HPDE6-E6E7 (cell line): ENCODE measurements around the gene CCL14.
"Not testable (repeated sequence)": the region's sequence is repeated elsewhere in the genome, so short reads cannot be mapped to it uniquely, and the experiment has no call there.

Experiments
- DNase-seq: peaks from one replicate; pipeline ENCODE4 v3.0.0; 2011; ENCODE audit warnings: missing footprints; ENCODE audit errors: extremely low spot score

The CCL14 gene

GRCh38 chr17:35986643-35987042, at the start of gene CCL14:
Gene CCL14, minus strand, starts transcription at chr17:35986729. Its CDS starts 80 bp downstream, at chr17:35986649.
- DNase-seq: no peak

GRCh38 chr17:36036235-36036634, 49.7 kb upstream of the CCL14 start:
- no peak for DNase-seq

- DNase-seq: no peak
These were observed 47.6 kb upstream of the CCL14 start for GRCh38 chr17:36034127-36034526.

GRCh38 chr17:36030956-36031355, 44.4 kb upstream of the CCL14 start:
- no peak for DNase-seq

- DNase-seq: no peak
These were observed 41.2 kb upstream of the CCL14 start for GRCh38 chr17:36027761-36028160.

- no peak for DNase-seq
These were observed 37.8 kb upstream of the CCL14 start for GRCh38 chr17:36024106-36024869.

GRCh38 chr17:36019423-36019822, 32.9 kb upstream of the CCL14 start:
- no peak for DNase-seq

GRCh38 chr17:36017799-36018198, 31.3 kb upstream of the CCL14 start, which contains the start of gene CCL23:
Gene CCL23, minus strand, starts transcription at chr17:36017972. Its CDS starts 75 bp downstream, at chr17:36017897.
- no peak for DNase-seq

- no peak for DNase-seq
These were observed 30.0 kb upstream of the CCL14 start for GRCh38 chr17:36016555-36016954.

GRCh38 chr17:36015895-36016294, 29.4 kb upstream of the CCL14 start:
- not testable (repeated sequence) for DNase-seq

- no peak for DNase-seq
These were observed 28.4 kb upstream of the CCL14 start for GRCh38 chr17:36014946-36015345.

- DNase-seq: no peak
These were observed 24.7 kb upstream of the CCL14 start for GRCh38 chr17:36011201-36011600.

GRCh38 chr17:36008998-36009665, 22.6 kb upstream of the CCL14 start:
- no peak for DNase-seq

GRCh38 chr17:36004594-36005108, 18.1 kb upstream of the CCL14 start:
- DNase-seq: no peak

GRCh38 chr17:36002631-36003030, 16.1 kb upstream of the CCL14 start:
- no peak for DNase-seq

GRCh38 chr17:36001862-36002603, 15.5 kb upstream of the CCL14 start:
- no peak for DNase-seq

- DNase-seq: no peak
These were observed 14.7 kb upstream of the CCL14 start, which contains the start of gene CCL15 for GRCh38 chr17:36001110-36001771. Gene CCL15, minus strand, starts transcription at chr17:36001553. Its CDS starts 61 bp downstream, at chr17:36001492.

GRCh38 chr17:36000732-36001109, 14.2 kb upstream of the CCL14 start:
- no peak for DNase-seq

- no peak for DNase-seq
These were observed 12.2 kb upstream of the CCL14 start for GRCh38 chr17:35998756-35999155.

- no peak for DNase-seq
These were observed 11.6 kb upstream of the CCL14 start for GRCh38 chr17:35998018-35998545.

- DNase-seq: not testable (repeated sequence)
These were observed 8.8 kb upstream of the CCL14 start for GRCh38 chr17:35995346-35995745.
